Stimulated activated CD8-positive, alpha-beta memory T cell treated with anti-CD3 and anti-CD28 coated beads, Interleukin-2, amount 100 ng/mL, for 48 hours (primary cell): ENCODE measurements around the gene PEPD.

ENCODE experiments used
- DNase-seq, 2 donors: peaks; one replicate each; pipeline ENCODE4 v3.0.0-alpha.2; 2020; ENCODE audit warnings: low read depth in 2 of 2

PEPD gene

GRCh38 chr19:33359581-33359980 lies 162.0 kb downstream of the PEPD start:
- no peak for DNase-seq

GRCh38 chr19:33358408-33358807 lies 163.2 kb downstream of the PEPD start:
- DNase-seq = no peak

- DNase-seq = no peak
Measured at GRCh38 chr19:33357556-33357955, 164.0 kb downstream of the PEPD start.

GRCh38 chr19:33355535-33355934 lies 166.1 kb downstream of the PEPD start:
- no peak for DNase-seq

GRCh38 chr19:33350538-33351309 lies 170.9 kb downstream of the PEPD start:
- no peak for DNase-seq

GRCh38 chr19:33349319-33350289 lies 172.0 kb downstream of the PEPD start:
- no peak for DNase-seq

GRCh38 chr19:33348301-33349010 lies 173.1 kb downstream of the PEPD start:
- DNase-seq = no peak

GRCh38 chr19:33347300-33347699 lies 174.3 kb downstream of the PEPD start:
- no peak for DNase-seq

- no peak for DNase-seq
Measured at GRCh38 chr19:33346665-33347064, 174.9 kb downstream of the PEPD start.

GRCh38 chr19:33345163-33345562 lies 176.4 kb downstream of the PEPD start:
- DNase-seq = no peak

GRCh38 chr19:33344573-33344925 lies 177.0 kb downstream of the PEPD start:
- DNase-seq = no peak

GRCh38 chr19:33343859-33344572 lies 177.6 kb downstream of the PEPD start:
- no peak for DNase-seq

GRCh38 chr19:33343301-33343700 lies 178.3 kb downstream of the PEPD start:
- DNase-seq = no peak

- no peak for DNase-seq
Measured at GRCh38 chr19:33340991-33341390, 180.6 kb downstream of the PEPD start.

- DNase-seq = no peak
Measured at GRCh38 chr19:33339016-33339984, 182.3 kb downstream of the PEPD start.
